DOHH2 (cell line): Measurements from ENCODE around the gene ADGRB2.

Experiments used
- EZH2phosphoT487 ChIP-seq: fragments of 200-600 bp; sonication (generic); IDR thresholded peaks from 2 replicates; pipeline ENCODE4 v1.6.1; 2017; ENCODE audit warnings: borderline replicate concordance, mild to moderate bottlenecking, antibody characterized with exemption, low read length, moderate library complexity, mixed read lengths
- TF ChIP-seq, protein P1 (sequence below): fragments of 200-600 bp; sonication (generic); IDR thresholded peaks from one replicate; pipeline ENCODE4 v1.5.1; 2014; ENCODE audit warnings: antibody characterized with exemption, mild to moderate bottlenecking, low read depth, low read length; ENCODE audit not compliant: poor library complexity, severe bottlenecking

DNA sequence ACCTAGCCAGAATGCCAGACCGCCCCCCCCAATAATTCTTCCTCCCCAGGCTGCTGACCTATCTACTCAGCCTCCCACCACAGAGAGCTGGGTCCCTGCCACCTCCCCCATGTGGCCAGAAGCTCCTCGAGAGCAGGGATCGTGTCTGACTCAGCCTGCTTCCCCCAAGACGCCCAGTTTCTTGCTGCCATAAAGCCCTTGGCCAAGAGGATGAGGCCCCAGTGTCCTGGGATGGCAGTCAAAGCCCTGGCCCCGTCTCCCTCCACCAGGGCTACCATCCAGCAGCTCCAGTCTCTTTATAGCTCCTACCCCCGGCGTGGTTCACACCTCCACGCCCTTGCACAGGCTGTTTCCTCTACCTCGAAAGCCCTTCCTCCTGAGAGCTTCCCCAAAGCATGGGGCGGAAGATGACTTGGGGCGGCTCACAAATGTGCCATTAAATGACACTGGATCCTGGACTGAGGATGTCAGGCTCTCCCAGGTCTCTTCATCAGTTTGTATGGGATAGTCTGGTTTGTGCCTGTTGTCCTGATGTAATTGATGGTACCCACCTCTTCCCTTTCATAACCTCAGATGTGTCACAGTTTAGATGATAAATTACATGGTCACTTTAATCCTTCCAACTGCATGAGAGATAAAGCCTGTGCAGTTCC, 13.2 kb downstream of the ADGRB2 start:
- TF ChIP-seq, protein P1, sequence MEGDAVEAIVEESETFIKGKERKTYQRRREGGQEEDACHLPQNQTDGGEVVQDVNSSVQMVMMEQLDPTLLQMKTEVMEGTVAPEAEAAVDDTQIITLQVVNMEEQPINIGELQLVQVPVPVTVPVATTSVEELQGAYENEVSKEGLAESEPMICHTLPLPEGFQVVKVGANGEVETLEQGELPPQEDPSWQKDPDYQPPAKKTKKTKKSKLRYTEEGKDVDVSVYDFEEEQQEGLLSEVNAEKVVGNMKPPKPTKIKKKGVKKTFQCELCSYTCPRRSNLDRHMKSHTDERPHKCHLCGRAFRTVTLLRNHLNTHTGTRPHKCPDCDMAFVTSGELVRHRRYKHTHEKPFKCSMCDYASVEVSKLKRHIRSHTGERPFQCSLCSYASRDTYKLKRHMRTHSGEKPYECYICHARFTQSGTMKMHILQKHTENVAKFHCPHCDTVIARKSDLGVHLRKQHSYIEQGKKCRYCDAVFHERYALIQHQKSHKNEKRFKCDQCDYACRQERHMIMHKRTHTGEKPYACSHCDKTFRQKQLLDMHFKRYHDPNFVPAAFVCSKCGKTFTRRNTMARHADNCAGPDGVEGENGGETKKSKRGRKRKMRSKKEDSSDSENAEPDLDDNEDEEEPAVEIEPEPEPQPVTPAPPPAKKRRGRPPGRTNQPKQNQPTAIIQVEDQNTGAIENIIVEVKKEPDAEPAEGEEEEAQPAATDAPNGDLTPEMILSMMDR, result no peak
- no peak for TF ChIP-seq EZH2phosphoT487
